ENCODE data around the gene CDC42BPA.

The CDC42BPA gene

DNA sequence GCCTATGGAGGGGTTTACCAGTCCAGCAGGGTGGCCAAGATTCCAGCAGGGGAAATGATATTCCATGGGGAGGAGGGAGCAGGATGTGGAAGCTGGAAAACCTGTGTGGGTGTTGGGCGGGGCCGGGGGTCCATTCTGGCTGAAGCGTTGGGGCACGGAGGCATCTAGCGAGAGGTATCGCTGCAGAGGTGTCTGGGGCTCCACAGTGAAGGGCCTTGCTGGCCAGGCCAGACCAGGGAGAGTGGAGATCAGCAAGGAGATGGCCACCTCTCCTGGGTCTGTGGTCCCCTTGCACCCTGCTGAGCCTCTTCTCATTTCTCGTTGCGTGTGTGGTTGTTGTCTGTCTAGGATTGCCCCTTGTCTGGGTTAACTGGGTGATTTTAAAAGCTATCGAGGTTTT lies 372.0 kb downstream of the CDC42BPA start:
- Mint-ChIP-seq H3K27me3 (ENCODE audit: low read depth) (peaks cover 10% of the 10 kb centered on the region), H3K36me3 (ENCODE audit: low read depth) (no peaks in the 10 kb centered on the region), H3K4me1 (peaks cover 49% of the 10 kb centered on the region), H3K27ac (no peak overlapping the region), H3K9me3 (no peaks in the 10 kb centered on the region), H3K4me3 (no peak overlapping the region)
- TF ChIP-seq, protein P1, sequence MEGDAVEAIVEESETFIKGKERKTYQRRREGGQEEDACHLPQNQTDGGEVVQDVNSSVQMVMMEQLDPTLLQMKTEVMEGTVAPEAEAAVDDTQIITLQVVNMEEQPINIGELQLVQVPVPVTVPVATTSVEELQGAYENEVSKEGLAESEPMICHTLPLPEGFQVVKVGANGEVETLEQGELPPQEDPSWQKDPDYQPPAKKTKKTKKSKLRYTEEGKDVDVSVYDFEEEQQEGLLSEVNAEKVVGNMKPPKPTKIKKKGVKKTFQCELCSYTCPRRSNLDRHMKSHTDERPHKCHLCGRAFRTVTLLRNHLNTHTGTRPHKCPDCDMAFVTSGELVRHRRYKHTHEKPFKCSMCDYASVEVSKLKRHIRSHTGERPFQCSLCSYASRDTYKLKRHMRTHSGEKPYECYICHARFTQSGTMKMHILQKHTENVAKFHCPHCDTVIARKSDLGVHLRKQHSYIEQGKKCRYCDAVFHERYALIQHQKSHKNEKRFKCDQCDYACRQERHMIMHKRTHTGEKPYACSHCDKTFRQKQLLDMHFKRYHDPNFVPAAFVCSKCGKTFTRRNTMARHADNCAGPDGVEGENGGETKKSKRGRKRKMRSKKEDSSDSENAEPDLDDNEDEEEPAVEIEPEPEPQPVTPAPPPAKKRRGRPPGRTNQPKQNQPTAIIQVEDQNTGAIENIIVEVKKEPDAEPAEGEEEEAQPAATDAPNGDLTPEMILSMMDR (IDR thresholded peaks at IDR 0.05; ENCODE audit: unreplicated experiment in 3 of 3), result no peak

- Mint-ChIP-seq H3K27ac (peak overlapping the region in 1 of 3 experiments; percentile 55), H3K4me3 (no peak overlapping the region), H3K9me3 (no peaks in the 10 kb centered on the region), H3K36me3 (ENCODE audit: low read depth) (no peaks in the 10 kb centered on the region), H3K27me3 (ENCODE audit: low read depth) (peaks cover 10% of the 10 kb centered on the region), H3K4me1 (peaks cover 49% of the 10 kb centered on the region)
- TF ChIP-seq, protein P1 (IDR thresholded peaks at IDR 0.05; ENCODE audit: unreplicated experiment in 3 of 3), result no peak
Observed at GRCh38 chr1:226945858-226946245, 372.4 kb downstream of the CDC42BPA start.

DNA sequence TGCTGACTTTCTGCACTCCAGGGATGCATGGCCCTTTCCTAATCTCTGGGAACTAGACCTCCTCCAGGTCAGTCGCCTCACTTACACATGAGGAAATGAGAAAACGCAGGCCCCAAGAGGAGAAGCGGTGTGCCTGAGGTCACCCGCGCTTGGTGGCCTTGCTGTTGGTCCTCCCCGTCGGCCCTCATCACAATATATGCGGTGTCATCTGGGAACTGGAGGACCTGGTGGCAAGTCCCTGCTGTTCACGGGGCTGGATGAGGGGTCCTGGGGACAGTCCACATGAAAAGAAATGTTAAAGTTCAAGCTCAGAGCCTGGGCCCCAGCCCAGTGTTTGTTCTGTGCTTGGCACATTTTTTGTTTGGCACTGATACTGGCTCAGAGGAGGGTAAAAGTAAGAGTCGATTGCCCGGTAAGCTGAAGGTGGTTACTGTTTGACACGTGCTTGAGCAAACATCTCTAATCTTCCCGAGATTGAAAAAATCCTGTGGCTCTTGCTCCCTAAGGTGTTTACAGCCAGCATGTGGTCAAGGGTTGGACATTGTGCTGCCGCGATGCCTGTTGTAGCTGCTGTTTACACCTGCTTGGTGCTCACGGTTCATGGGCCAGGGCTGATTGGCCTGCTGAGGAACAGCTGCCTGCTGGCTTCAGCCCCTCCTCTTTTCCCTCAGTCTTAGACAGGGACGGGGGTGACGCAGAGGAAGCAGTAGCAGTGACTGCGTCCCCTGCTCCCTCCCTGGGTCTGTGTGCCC lies 373.0 kb downstream of the CDC42BPA start:
- H3K27ac Mint-ChIP-seq, result peak overlapping the region in 2 of 3 experiments; percentile 55 to 61
- peak overlapping the region in 2 of 3 experiments; percentile 40 to 45 for H3K4me3 Mint-ChIP-seq
- no peaks in the 10 kb centered on the region for H3K9me3 Mint-ChIP-seq
- H3K36me3 Mint-ChIP-seq (ENCODE audit: low read depth), result no peaks in the 10 kb centered on the region
- TF ChIP-seq, protein P1 (IDR thresholded peaks at IDR 0.05; ENCODE audit: unreplicated experiment in 3 of 3), result no peak
- H3K27me3 Mint-ChIP-seq (ENCODE audit: low read depth), result peaks cover 10% of the 10 kb centered on the region
- peaks cover 49% of the 10 kb centered on the region for H3K4me1 Mint-ChIP-seq

DNA sequence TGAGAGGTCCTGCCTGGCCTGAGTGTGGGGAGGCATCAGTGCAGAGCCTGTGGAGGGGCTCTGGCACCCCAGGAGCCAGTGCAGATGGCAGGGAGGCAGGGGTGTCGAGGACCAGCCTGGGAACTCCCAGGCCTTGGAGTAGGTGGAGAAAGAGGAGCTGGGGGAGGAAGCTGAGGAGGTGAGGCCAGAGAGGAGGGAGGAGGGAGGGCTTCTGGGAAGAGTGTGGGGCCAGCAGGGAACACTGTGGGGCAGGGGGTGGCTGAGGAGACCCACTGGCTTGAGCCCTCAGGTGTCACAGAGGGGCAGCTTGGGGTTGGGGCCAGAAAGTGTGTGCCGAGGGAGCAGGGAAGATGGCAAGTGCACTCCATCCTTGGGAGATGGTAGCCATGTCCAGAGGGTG lies 374.4 kb downstream of the CDC42BPA start:
- TF ChIP-seq, protein P1 (IDR thresholded peaks at IDR 0.05; ENCODE audit: unreplicated experiment in 3 of 3), result no peak
- H3K27me3 Mint-ChIP-seq (ENCODE audit: low read depth), result peaks cover 10% of the 10 kb centered on the region
- H3K4me3 Mint-ChIP-seq, result no peak overlapping the region
- H3K36me3 Mint-ChIP-seq (ENCODE audit: low read depth), result no peaks in the 10 kb centered on the region
- no peaks in the 10 kb centered on the region for H3K9me3 Mint-ChIP-seq
- H3K4me1 Mint-ChIP-seq, result peaks cover 50% of the 10 kb centered on the region
- no peak overlapping the region for H3K27ac Mint-ChIP-seq

GRCh38 chr1:226943156-226943555 lies 375.1 kb downstream of the CDC42BPA start:
- Mint-ChIP-seq H3K9me3 (no peaks in the 10 kb centered on the region), H3K27me3 (ENCODE audit: low read depth) (peaks cover 10% of the 10 kb centered on the region), H3K4me3 (peak overlapping the region in 1 of 3 experiments; percentile 7), H3K4me1 (peaks cover 57% of the 10 kb centered on the region), H3K27ac (peak overlapping the region in 1 of 3 experiments; percentile 10), H3K36me3 (ENCODE audit: low read depth) (no peaks in the 10 kb centered on the region)
- TF ChIP-seq, protein P1 (IDR thresholded peaks at IDR 0.05; ENCODE audit: unreplicated experiment in 3 of 3), result no peak

- Mint-ChIP-seq H3K27ac (no peak overlapping the region), H3K4me1 (peaks cover 65% of the 10 kb centered on the region), H3K36me3 (ENCODE audit: low read depth) (no peaks in the 10 kb centered on the region), H3K27me3 (ENCODE audit: low read depth) (peaks cover 10% of the 10 kb centered on the region), H3K4me3 (peak overlapping the region; percentile 18 to 77 (median 46)), H3K9me3 (no peaks in the 10 kb centered on the region)
- TF ChIP-seq, protein P1 (IDR thresholded peaks at IDR 0.05; ENCODE audit: unreplicated experiment in 3 of 3), result no peak
Observed at GRCh38 chr1:226942392-226942791, 375.9 kb downstream of the CDC42BPA start.
